ENCODE data around the gene EPS15.

EPS15 gene

GRCh38 chr1:51313268-51313852 is 205.7 kb downstream of the EPS15 start:
- no peak for DNase-seq (ENCODE audit: insufficient read length, low spot score)
- FAIRE-seq, result no peak
- no peak for TF ChIP-seq CTCF (IDR thresholded peaks at IDR 0.05; ENCODE audit: insufficient read depth, missing control alignments)

- no peak for DNase-seq (ENCODE audit: insufficient read length, low spot score)
- TF ChIP-seq CTCF (IDR thresholded peaks at IDR 0.05; ENCODE audit: insufficient read depth, missing control alignments), result no peak
- FAIRE-seq, result no peak
Measured at GRCh38 chr1:51312718-51313117, 206.3 kb downstream of the EPS15 start.

GRCh38 chr1:51311826-51312225 is 207.2 kb downstream of the EPS15 start:
- TF ChIP-seq CTCF (IDR thresholded peaks at IDR 0.05; ENCODE audit: insufficient read depth, missing control alignments), result no peak
- FAIRE-seq, result no peak
- DNase-seq (ENCODE audit: insufficient read length, low spot score), result no peak

- FAIRE-seq (no peak), DNase-seq (ENCODE audit: insufficient read length, low spot score) (no peak)
- no peak for TF ChIP-seq CTCF (IDR thresholded peaks at IDR 0.05; ENCODE audit: insufficient read depth, missing control alignments)
Measured at GRCh38 chr1:51310871-51311613, 208.0 kb downstream of the EPS15 start.

- no peak for TF ChIP-seq CTCF (IDR thresholded peaks at IDR 0.05; ENCODE audit: insufficient read depth, missing control alignments)
- FAIRE-seq (no peak), DNase-seq (ENCODE audit: insufficient read length, low spot score) (no peak)
Measured at GRCh38 chr1:51309291-51309690, 209.8 kb downstream of the EPS15 start.

GRCh38 chr1:51308636-51309035 is 210.4 kb downstream of the EPS15 start:
- no peak for TF ChIP-seq CTCF (IDR thresholded peaks at IDR 0.05; ENCODE audit: insufficient read depth, missing control alignments)
- no peak for DNase-seq (ENCODE audit: insufficient read length, low spot score)
- FAIRE-seq, result no peak

- no peak for TF ChIP-seq CTCF (IDR thresholded peaks at IDR 0.05; ENCODE audit: insufficient read depth, missing control alignments)
- FAIRE-seq, result no peak
- no peak for DNase-seq (ENCODE audit: insufficient read length, low spot score)
Measured at GRCh38 chr1:51306950-51307349, 212.1 kb downstream of the EPS15 start.
